HepG2 (cell line): ENCODE results near the gene SLC16A2. TPM values are rescaled to one million over a fixed set of nuclear protein-coding genes. Genes with fewer than 3 reads are reported as not detected.
"Not testable (repeated sequence)": the region's sequence is repeated elsewhere in the genome, so short reads cannot be mapped to it uniquely, and the experiment has no call there.

Experiments used
- ATAC-seq: fragments of 200-7000 bp; cut with Tn5 transposase; 3 replicates; pipeline ENCODE4 v1.9.1; 2020; ENCODE audit warnings: mild to moderate bottlenecking, moderate library complexity
- BruUV-seq: library from RNA; stranded (reverse); fragments of 400-500 nt; replicated peaks from 2 replicates; lab custom pipeline; 2021; lab: Mats Ljungman, UMichigan
- CTCF ChIA-PET: fragments of 300-600 bp; formaldehyde crosslinking; extraction: SDS; loops from one replicate; lab custom pipeline; 2021; ENCODE audit warnings: low total read pairs, inconsistent platforms, low intra/inter-chr PET ratio; lab: Yijun Ruan, JAX
- POLR2A ChIA-PET: fragments of 350-600 bp; sonication (Branson Sonifier 250); formaldehyde crosslinking; loops from one replicate; lab custom pipeline; 2020; ENCODE audit warnings: antibody characterized with exemption, inconsistent platforms; lab: Yijun Ruan, JAX
- DNase-seq: peaks from one replicate; pipeline ENCODE4 v3.0.0-alpha.2; 2015; ENCODE audit warnings: low spot score
- FAIRE-seq: peaks from 3 replicates; lab custom pipeline; 2011; peaks lifted over from hg19 to GRCh38; lab: Jason Lieb, UNC
- H2AFZ ChIP-seq: one replicate; pipeline ENCODE4 v1.6.1; 2011; ENCODE audit warnings: low read length, inconsistent platforms
- H3K27ac ChIP-seq: fragments of 300-600 bp; 3 replicates; pipeline ENCODE4 v1.8.0; 2011; ENCODE audit warnings: mixed run types, mild to moderate bottlenecking, mixed read lengths, low read length, inconsistent platforms; ENCODE audit not compliant: insufficient read depth; ENCODE audit errors: extremely low read length
- H3K27me3 ChIP-seq, 2 experiments: fragments of 200-600 bp in 1 of 2; 2 replicates in 1 of 2; 3 replicates in 1 of 2; pipeline versions ENCODE4 v1.6.0 to v1.8.0; 2011; ENCODE audit warnings: low read length in 2 of 2, mild to moderate bottlenecking in 2 of 2, moderate library complexity in 2 of 2, inconsistent platforms in 1 of 2; ENCODE audit not compliant: insufficient read depth in 2 of 2, control insufficient read depth in 1 of 2
- H3K36me3 ChIP-seq, 2 experiments: fragments of 200-600 bp in 1 of 2; replicated peaks in 1 of 2; 2 replicates in 1 of 2; 3 replicates in 1 of 2; pipeline versions ENCODE4 v1.5.1 to v1.8.0; 2011; ENCODE audit warnings: low read length in 2 of 2, inconsistent platforms in 1 of 2; ENCODE audit not compliant: insufficient read depth in 2 of 2, control insufficient read depth in 1 of 2
- H3K4me1 ChIP-seq: 2 replicates; pipeline ENCODE4 v1.5.1; 2012; ENCODE audit warnings: low read length, inconsistent platforms; ENCODE audit not compliant: insufficient read depth
- H3K4me2 ChIP-seq: 2 replicates; pipeline ENCODE4 v1.6.0; 2011; ENCODE audit warnings: low read depth, low read length, inconsistent platforms
- H3K4me3 ChIP-seq, 3 experiments: fragments of 200-600 bp in 1 of 3; sonication (generic), shearing (Covaris generic) in 1 of 3; replicated peaks in 1 of 3; 2 replicates each; pipeline ENCODE4 v1.5.1; 2011 to 2016; ENCODE audit warnings: low read length in 3 of 3, inconsistent platforms in 2 of 3, low read depth in 2 of 3, mild to moderate bottlenecking in 2 of 3, control low read depth in 1 of 3, mixed read lengths in 1 of 3; ENCODE audit not compliant: insufficient read depth in 1 of 3
- H3K79me2 ChIP-seq: one replicate; pipeline ENCODE4 v1.6.1; 2011; ENCODE audit warnings: low read length, inconsistent platforms; ENCODE audit not compliant: insufficient read depth
- H3K9ac ChIP-seq: 2 replicates; pipeline ENCODE4 v1.6.0; 2011; ENCODE audit warnings: mild to moderate bottlenecking, low read depth, low read length, inconsistent platforms; ENCODE audit not compliant: insufficient read depth
- H3K9me3 ChIP-seq: 2 replicates; pipeline ENCODE4 v1.5.1; 2012; ENCODE audit warnings: mild to moderate bottlenecking, low read length
- H4K20me1 ChIP-seq: 2 replicates; pipeline ENCODE4 v1.6.0; 2011; ENCODE audit warnings: inconsistent platforms, mild to moderate bottlenecking, low read length, moderate library complexity; ENCODE audit not compliant: insufficient read depth
- ARID5B ChIP-seq: IDR thresholded peaks from 2 replicates; pipeline ENCODE4 v1.4.0; 2020; ENCODE audit warnings: mild to moderate bottlenecking, missing genetic modification reagents
- GABPB1 ChIP-seq: IDR thresholded peaks from 2 replicates; pipeline ENCODE4 v1.6.1; 2016; ENCODE audit warnings: mild to moderate bottlenecking, missing genetic modification reagents, moderate library complexity, missing compliant biosample characterization
- KAT8 ChIP-seq: IDR thresholded peaks from 2 replicates; pipeline ENCODE4 v1.6.1; 2016; ENCODE audit warnings: missing genetic modification reagents, missing compliant biosample characterization
- KLF9 ChIP-seq: IDR thresholded peaks from 2 replicates; pipeline ENCODE4 v1.6.1; 2016; ENCODE audit warnings: low read depth
- NCOA5 ChIP-seq: sonication (generic); formaldehyde crosslinking; IDR thresholded peaks from 2 replicates; pipeline ENCODE4 v1.4.0; 2020; ENCODE audit warnings: missing genetic modification reagents
- PTBP1 ChIP-seq: fragments of 200-400 bp; formaldehyde crosslinking; IDR thresholded peaks from 2 replicates; pipeline ENCODE4 v1.6.1; 2018; ENCODE audit warnings: low read length, low read depth; ENCODE audit not compliant: poor library complexity, severe bottlenecking
- XRCC5 ChIP-seq: fragments of 200-400 bp; formaldehyde crosslinking; optimal IDR thresholded peaks from 2 replicates; pipeline ENCODE3; 2017; ENCODE audit warnings: mild to moderate bottlenecking, low read length
- ZFP91 ChIP-seq: sonication (generic); formaldehyde crosslinking; IDR thresholded peaks from 2 replicates; pipeline ENCODE4 v1.9.0; 2022; ENCODE audit warnings: missing genetic modification reagents, mild to moderate bottlenecking, borderline replicate concordance
- WGBS: methylation state at CpG from one replicate; pipeline ENCODE4 v1.1.6; 2017; ENCODE audit warnings: low lambda C conversion rate; 5-methylcytosine and 5-hydroxymethylcytosine counted together
- in situ Hi-C: cut with HindIII; loops from 2 replicates; pipeline ENCODE4 v1.10.0; 2017; ENCODE audit warnings: low pct_unique_long_range_greater_than_20kb; ENCODE audit not compliant: extremely low pct_ligation_motif_present
- intact Hi-C: fragments of 100-400 bp; cut with micrococcal nuclease; formaldehyde crosslinking; loops from one replicate; pipeline ENCODE4 v1.10.0; 2022; ENCODE audit not compliant: unreplicated experiment
- polyA plus RNA-seq, 8 experiments: library from polyadenylated mRNA; depleted of rRNA in 3 of 8; stranded (reverse) in 7 of 8; unstranded in 1 of 8; fragments of >200 nt; fragmentation: Illumina TruSeq in 4 of 8; extraction: Trizol in 4 of 8; gene quantifications; 2 replicates each; pipeline versions ENCODE4 v1.2.1 to v1.2.3, GENCODE V29; 2011 to 2016; ENCODE audit warnings: low read depth in 4 of 8, missing spikeins in 1 of 8, mixed read lengths in 1 of 8; ENCODE audit not compliant: insufficient read depth in 1 of 8
- total RNA-seq, 5 experiments: library from RNA; depleted of rRNA; stranded (reverse); fragments of >200 nt; fragmentation: Illumina TruSeq; extraction: Trizol; gene quantifications; 2 replicates each; pipeline ENCODE4 v1.2.3, GENCODE V29; 2016; ENCODE audit warnings: low read depth in 1 of 5

SLC16A2 gene
- total and polyA plus RNA-seq, 2 of the 13 experiments (the other 11 are each of a cell fraction or from before 2014, with no cell fraction given), result 0.07 to 0.08 TPM

GRCh38 chrX:74515356-74515755 is 94.1 kb downstream of the SLC16A2 start:
- POLR2A ChIA-PET, result no interaction called here
- Histone ChIP-seq H3K9ac (no peak overlapping the region), H3K4me3 (no peak overlapping the region), H3K36me3 (no peaks in the 10 kb centered on the region), H3K27me3 (no peaks in the 10 kb centered on the region), H3K27ac (no peak overlapping the region), H3K4me2 (no peak overlapping the region), H3K79me2 (no peaks in the 10 kb centered on the region), H4K20me1 (no peaks in the 10 kb centered on the region), H3K9me3 (no peaks in the 10 kb centered on the region), H2AFZ (no peak overlapping the region), H3K4me1 (no peaks in the 10 kb centered on the region)
- intact Hi-C loops, result no loop called here
- in situ Hi-C loops, result no loop called here
- no peak for ATAC-seq
- no peak for FAIRE-seq
- 0% methylated on average over 2 of the region's 2 CpGs for WGBS
- no peak for TF ChIP-seq KLF9 (CRISPR knock-in tag)
- TF ChIP-seq ZFP91 (CRISPR knock-in tag), result no peak
- no peak for TF ChIP-seq ARID5B (CRISPR knock-in tag)
- no peak for TF ChIP-seq KAT8
- TF ChIP-seq NCOA5, result no peak
- no peak for TF ChIP-seq XRCC5
- no peak for TF ChIP-seq GABPB1 (CRISPR knock-in tag)
- TF ChIP-seq PTBP1, result no peak
- CTCF ChIA-PET, result no interaction called here
- no peak for DNase-seq
- BruUV-seq, result no TSS peak

- H2AFZ ChIP-seq, intact Hi-C loops, FAIRE-seq, H3K4me3 ChIP-seq, H3K4me1 ChIP-seq, POLR2A ChIA-PET, H3K27me3 ChIP-seq, H3K36me3 ChIP-seq, CTCF ChIA-PET, H3K4me2 ChIP-seq, H3K9ac ChIP-seq, ATAC-seq, in situ Hi-C loops, H3K9me3 ChIP-seq, BruUV-seq, DNase-seq, H3K27ac ChIP-seq, H4K20me1 ChIP-seq, H3K79me2 ChIP-seq: not testable (repeated sequence)
- 0% methylated on average over 1 of the region's 1 CpG for WGBS
Observed at GRCh38 chrX:74516013-74516412, 94.7 kb downstream of the SLC16A2 start.
